Measurements from ENCODE around the gene FBN2.

- TF ChIP-seq TEAD4 (IDR thresholded peaks at IDR 0.05) (no peak), EP300 (IDR thresholded peaks at IDR 0.05; ENCODE audit: borderline replicate concordance) (no peak), RAD21 (IDR thresholded peaks at IDR 0.05; ENCODE audit: low read depth) (no peak), MAX (IDR thresholded peaks at IDR 0.05) (no peak), TCF12 (IDR thresholded peaks at IDR 0.05; ENCODE audit: low read depth) (no peak), EGR1 (IDR thresholded peaks at IDR 0.05) (no peak), CREB1 (IDR thresholded peaks at IDR 0.05; ENCODE audit: low read depth) (no peak), REST (IDR thresholded peaks at IDR 0.05; ENCODE audit: low read depth) (no peak)
Measured at GRCh38 chr5:128559300-128560297, 21.6 kb upstream of the FBN2 start.
